Esophagus muscularis mucosa (tissue), 4 donors: Measurements from ENCODE around the gene PCNT.

Experiments
- CTCF ChIP-seq, 3 experiments: fragments of 200-600 bp in 2 of 3; fragments of 450-650 bp in 1 of 3; sonication (generic) in 2 of 3; IDR thresholded peaks; one replicate each; pipeline ENCODE4 v1.5.1; 2017 to 2019; ENCODE audit warnings: antibody characterized with exemption in 3 of 3, mild to moderate bottlenecking in 2 of 3, moderate library complexity in 1 of 3
- EP300 ChIP-seq: sonication (generic); formaldehyde crosslinking; IDR thresholded peaks from one replicate; pipeline ENCODE4 v1.6.1; 2017; ENCODE audit warnings: antibody characterized with exemption
- POLR2A ChIP-seq: fragments of 450-650 bp; IDR thresholded peaks from one replicate; pipeline ENCODE4 v1.6.1; 2017; ENCODE audit warnings: antibody characterized with exemption, moderate library complexity, mild to moderate bottlenecking, low read depth

DNA sequence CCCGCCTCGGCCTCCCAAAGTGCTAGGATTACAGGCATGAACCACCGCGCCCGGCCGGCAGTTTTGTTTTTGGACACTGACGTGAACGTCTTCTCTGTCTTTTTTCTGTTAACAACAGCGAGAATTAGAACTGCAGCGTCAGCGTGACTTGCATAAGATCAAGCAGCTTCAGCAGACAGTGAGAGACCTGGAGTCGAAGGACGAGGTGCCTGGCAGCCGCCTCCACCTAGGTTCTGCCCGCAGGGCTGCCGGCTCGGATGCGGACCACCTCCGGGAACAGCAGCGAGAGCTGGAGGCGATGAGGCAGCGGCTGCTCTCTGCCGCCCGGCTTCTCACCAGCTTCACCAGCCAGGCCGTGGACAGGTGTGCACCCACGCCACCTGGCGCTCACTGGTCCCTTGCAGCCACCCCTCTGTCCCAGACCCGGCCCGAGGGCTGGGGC is 111.9 kb downstream of the PCNT start:
- TF ChIP-seq CTCF (IDR thresholded peaks at IDR 0.05) (no peak), POLR2A (no peak), EP300 (no peak)
